ENCODE data around the gene TDP1.

Gene TDP1

DNA sequence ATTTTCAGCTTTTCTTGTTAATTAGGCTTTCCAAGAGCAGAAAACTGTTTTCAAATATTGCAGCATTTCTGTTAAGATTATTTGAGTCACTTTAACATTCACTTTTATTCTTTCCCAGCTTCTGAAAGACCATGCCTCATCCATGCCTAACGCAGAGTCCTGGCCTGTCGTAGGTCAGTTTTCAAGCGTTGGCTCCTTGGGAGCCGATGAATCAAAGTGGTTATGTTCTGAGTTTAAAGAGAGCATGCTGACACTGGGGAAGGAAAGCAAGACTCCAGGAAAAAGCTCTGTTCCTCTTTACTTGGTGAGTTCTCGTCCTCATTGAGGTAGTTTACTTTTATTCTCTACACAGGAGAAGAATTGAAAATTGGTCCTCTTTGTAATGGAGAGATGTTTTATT, 33.1 kb downstream of the TDP1 start:
- H3K4me3 ChIP-seq (ENCODE audit: low read depth, low read length) = no peak overlapping the region
- no peak for TF ChIP-seq CTCF (IDR thresholded peaks at IDR 0.05; ENCODE audit: low read depth, low read length)

- TF ChIP-seq CTCF (IDR thresholded peaks at IDR 0.05; ENCODE audit: low read depth, low read length) = no peak
- no peak overlapping the region for H3K4me3 ChIP-seq (ENCODE audit: low read depth, low read length)
These were observed 34.5 kb downstream of the TDP1 start for GRCh38 chr14:89990218-89990617.

DNA sequence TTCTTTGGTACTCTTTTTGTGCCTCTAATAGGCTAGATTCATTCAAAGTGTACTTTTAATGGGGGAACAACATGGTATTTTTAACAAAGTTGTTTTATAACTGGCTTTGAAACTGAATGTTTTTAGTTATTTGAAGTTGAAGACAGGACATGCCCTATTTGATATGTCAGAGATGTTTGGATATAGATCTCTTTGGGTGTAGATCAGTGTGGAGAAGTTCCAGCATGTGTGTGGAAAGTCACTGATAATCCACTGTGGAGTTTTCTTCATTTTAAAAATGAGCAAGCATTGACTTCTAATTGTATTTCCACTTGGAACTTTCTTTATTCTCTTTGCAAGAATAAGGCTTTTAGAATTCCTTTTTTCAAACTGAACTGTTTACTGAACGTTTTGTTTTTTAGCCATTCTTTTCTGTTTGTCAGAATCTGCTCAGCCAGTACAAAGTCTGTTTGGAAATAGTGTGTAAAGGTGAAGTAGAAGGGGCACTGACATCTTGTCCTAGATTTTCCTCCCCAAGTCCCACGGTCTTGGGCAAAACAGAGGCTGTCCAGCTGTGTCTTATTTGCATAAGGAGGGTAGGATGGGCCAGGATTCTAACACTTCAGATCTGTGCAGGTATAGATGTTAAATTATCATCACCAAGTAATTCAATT, 35.0 kb downstream of the TDP1 start:
- no peak overlapping the region for H3K4me3 ChIP-seq (ENCODE audit: low read depth, low read length)
- no peak for TF ChIP-seq CTCF (IDR thresholded peaks at IDR 0.05; ENCODE audit: low read depth, low read length)

DNA sequence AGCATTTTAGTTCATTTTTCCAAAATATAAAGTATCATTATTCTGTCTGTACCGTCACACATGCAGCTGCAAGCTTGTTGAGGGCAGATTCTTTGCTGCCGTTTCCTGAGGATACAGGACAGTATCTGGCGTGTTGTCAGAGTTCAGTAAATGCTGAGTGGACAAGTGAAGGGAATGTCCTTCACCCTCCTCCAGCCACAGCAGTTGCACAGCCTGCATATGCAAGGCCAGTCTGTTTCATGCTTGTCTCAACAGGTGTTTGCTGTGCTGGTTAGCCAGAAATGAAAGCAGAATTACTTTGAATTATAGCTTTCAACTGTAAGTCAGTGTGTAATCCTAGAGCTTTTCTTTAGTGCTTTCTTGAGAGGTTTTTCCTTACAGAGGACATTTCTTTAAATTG, 36.5 kb downstream of the TDP1 start:
- H3K4me3 ChIP-seq (ENCODE audit: low read depth, low read length) = no peak overlapping the region
- TF ChIP-seq CTCF (IDR thresholded peaks at IDR 0.05; ENCODE audit: low read depth, low read length) = no peak

DNA sequence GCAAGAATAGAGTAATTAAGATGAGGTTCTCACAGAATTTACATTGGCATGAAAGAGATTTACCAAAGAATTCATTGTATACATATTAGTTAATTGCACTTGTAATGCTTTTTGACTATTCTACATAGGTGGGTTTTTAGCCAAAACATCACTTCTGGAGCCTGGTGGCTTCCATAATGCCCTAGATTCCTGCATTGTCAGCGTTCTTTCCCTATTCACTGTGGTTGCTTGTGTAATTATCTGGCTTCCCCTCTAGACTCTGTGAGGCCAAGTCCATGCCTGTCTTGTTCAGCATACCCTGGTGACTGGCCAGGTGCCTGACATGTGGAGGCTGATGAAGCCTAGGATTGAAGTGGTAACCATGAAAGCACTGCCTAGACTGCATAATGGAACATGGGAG, 41.2 kb downstream of the TDP1 start:
- no peak overlapping the region for H3K4me3 ChIP-seq (ENCODE audit: low read depth, low read length)
- TF ChIP-seq CTCF (IDR thresholded peaks at IDR 0.05; ENCODE audit: low read depth, low read length) = no peak

DNA sequence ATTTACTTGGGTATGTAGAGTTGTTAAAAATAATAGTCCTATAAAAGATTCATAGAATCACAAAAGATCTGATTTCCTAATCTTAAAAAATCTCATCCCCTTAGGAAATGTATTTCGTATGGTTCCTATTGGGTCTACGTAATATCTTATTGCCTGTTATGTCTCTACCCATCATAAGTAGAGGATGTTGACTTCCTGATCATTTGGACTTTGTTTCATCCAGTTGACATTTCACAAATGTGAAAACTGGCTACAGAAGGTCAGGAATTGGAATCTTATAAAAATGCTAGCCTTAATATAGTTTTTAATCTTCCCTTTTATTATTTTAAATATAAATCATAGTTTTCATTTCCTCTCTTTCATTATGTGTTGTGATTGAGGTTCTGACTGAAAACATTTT, 45.2 kb downstream of the TDP1 start:
- no peak overlapping the region for H3K4me3 ChIP-seq (ENCODE audit: low read depth, low read length)
- no peak for TF ChIP-seq CTCF (IDR thresholded peaks at IDR 0.05; ENCODE audit: low read depth, low read length)

DNA sequence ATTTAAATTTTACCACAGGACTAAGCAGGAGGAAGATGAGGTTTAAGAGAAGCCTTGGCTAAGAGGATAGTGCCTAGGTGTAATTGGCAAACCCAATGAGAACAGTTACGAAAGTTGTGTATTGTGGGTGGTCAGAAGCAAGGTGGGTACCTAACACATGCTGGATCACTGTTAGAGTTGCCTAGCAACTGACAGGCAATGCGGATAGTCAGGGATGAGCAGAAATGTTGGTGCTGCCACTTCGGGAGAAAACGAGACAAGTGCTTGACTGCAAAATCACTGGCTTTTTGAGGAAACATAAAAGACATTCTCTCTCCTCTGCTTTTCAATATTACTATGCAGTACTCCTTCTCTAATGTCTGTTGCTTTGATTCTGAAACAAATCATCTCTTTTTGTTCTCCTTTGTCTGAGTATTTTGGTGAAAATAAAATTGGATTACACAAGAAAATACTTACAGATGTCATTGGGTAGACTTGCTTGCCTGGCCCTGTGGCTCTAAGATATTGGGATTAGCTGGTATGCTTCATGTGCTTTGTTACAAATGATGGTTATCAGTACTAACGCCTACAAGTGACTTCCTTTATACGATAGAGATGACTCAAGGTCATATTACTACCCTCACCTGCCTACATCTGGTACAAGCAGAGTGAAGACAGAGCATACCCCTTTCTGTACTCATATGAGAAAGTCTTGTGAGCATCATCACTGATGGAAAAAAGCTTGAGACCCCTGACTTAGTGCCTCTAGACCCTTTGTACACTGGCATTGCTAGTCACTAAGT, 48.0 kb downstream of the TDP1 start:
- no peak overlapping the region for H3K4me3 ChIP-seq (ENCODE audit: low read depth, low read length)
- no peak for TF ChIP-seq CTCF (IDR thresholded peaks at IDR 0.05; ENCODE audit: low read depth, low read length)

All from WI38 (cell line).